K562 (cell line): Measurements from ENCODE around the gene SLC35D2. TPM values are rescaled to one million over a fixed set of nuclear protein-coding genes. Genes with fewer than 3 reads are reported as not detected.

Source experiments
- CBX8 ChIP-seq: fragments of 200-600 bp; sonication (generic); IDR thresholded peaks from 2 replicates; pipeline ENCODE4 v1.6.1; 2012; ENCODE audit warnings: borderline replicate concordance, mixed run types, low read depth, mild to moderate bottlenecking, moderate library complexity, mixed read lengths, low read length, control low read depth, inconsistent platforms; ENCODE audit not compliant: poor library complexity, severe bottlenecking; ENCODE audit errors: extremely low read depth
- EZH2 ChIP-seq: IDR thresholded peaks from 2 replicates; pipeline ENCODE4 v1.6.1; 2012; ENCODE audit warnings: low read depth, mild to moderate bottlenecking, inconsistent platforms, low read length, borderline replicate concordance
- HIVEP1 ChIP-seq: fragments of 250-450 bp; sonication (Bioruptor Pico); IDR thresholded peaks from 2 replicates; pipeline ENCODE4 v1.4.0; 2020; ENCODE audit warnings: mild to moderate bottlenecking
- HSF4 ChIP-seq: fragments of 250-450 bp; sonication (Bioruptor Pico); IDR thresholded peaks from 2 replicates; pipeline ENCODE4 v2.1.2; 2022; ENCODE audit warnings: mild to moderate bottlenecking, moderate library complexity, borderline replicate concordance
- ILK ChIP-seq: fragments of 450-650 bp; IDR thresholded peaks from 2 replicates; pipeline ENCODE4 v1.6.1; 2016; ENCODE audit warnings: missing genetic modification characterization, low read depth, mild to moderate bottlenecking, missing compliant biosample characterization, moderate library complexity, borderline replicate concordance
- MTF1 ChIP-seq: fragments of 250-450 bp; sonication (Bioruptor Pico); IDR thresholded peaks from 2 replicates; pipeline ENCODE4 v1.9.0; 2021; ENCODE audit warnings: moderate library complexity, mild to moderate bottlenecking, inconsistent platforms, borderline replicate concordance
- MYNN ChIP-seq, 2 experiments: sonication (generic); formaldehyde crosslinking in 1 of 2; IDR thresholded peaks; 2 replicates each; pipeline versions ENCODE4 v1.5.0 to v1.6.1; 2016 to 2020; ENCODE audit warnings: antibody characterized with exemption in 1 of 2, missing genetic modification reagents in 1 of 2
- PHF21A ChIP-seq: fragments of 450-650 bp; IDR thresholded peaks from 2 replicates; pipeline ENCODE4 v1.6.1; 2017; ENCODE audit warnings: low read depth, borderline replicate concordance
- RAD21 ChIP-seq, 2 experiments: fragments of 250-450 bp in 1 of 2; fragments of 450-650 bp in 1 of 2; sonication (Bioruptor Pico) in 1 of 2; formaldehyde crosslinking in 1 of 2; IDR thresholded peaks in 1 of 2; conservative IDR thresholded peaks in 1 of 2; 2 replicates each; pipeline versions ENCODE4 v1.4.0 to v1.8.0; 2020 to 2022; ENCODE audit warnings: mild to moderate bottlenecking in 2 of 2, moderate library complexity in 1 of 2
- TSC22D4 ChIP-seq: fragments of 450-650 bp; IDR thresholded peaks from 2 replicates; pipeline ENCODE4 v1.6.1; 2016; ENCODE audit warnings: missing genetic modification characterization, missing biosample characterization, control low read depth
- ZNF197 ChIP-seq: fragments of 200-800 bp; sonication (Bioruptor generic); IDR thresholded peaks from 2 replicates; pipeline ENCODE4 v1.6.1; 2016; ENCODE audit warnings: low read depth, missing genetic modification characterization, missing compliant biosample characterization
- ZSCAN32 ChIP-seq: fragments of 450-650 bp; formaldehyde crosslinking; IDR thresholded peaks from 2 replicates; pipeline ENCODE4 v1.4.0; 2020; ENCODE audit warnings: mild to moderate bottlenecking, moderate library complexity
- polyA plus RNA-seq, 8 experiments: library from polyadenylated mRNA; depleted of rRNA in 4 of 8; stranded (reverse) in 5 of 8; unstranded in 3 of 8; fragments of >200 nt; fragmentation: Nextera tagmentation in 2 of 8; fragmentation: Illumina TruSeq in 1 of 8; extraction: Ambion mirVana in 2 of 8; extraction: Trizol in 1 of 8; gene quantifications; 2 replicates each; pipeline versions ENCODE4 v1.2.1 to v1.2.3, GENCODE V29; 2011 to 2014; ENCODE audit warnings: inconsistent platforms in 1 of 8, missing spikeins in 1 of 8
- total RNA-seq, 7 experiments: library from RNA; depleted of rRNA in 6 of 7; stranded (reverse); fragments of >200 nt in 6 of 7; fragmentation: Illumina TruSeq in 2 of 7; extraction: Trizol in 2 of 7; gene quantifications; 2 replicates each; pipeline versions ENCODE4 v1.2.1 to v1.2.3, GENCODE V29; 2011 to 2021; ENCODE audit warnings: low replicate concordance in 1 of 7
- TF ChIP-seq, protein P1 (sequence below), 2 experiments: fragments of 450-650 bp; IDR thresholded peaks; 2 replicates each; pipeline ENCODE4 v1.6.1; 2018; ENCODE audit warnings: mild to moderate bottlenecking in 2 of 2, low read depth in 1 of 2; ENCODE audit not compliant: partially characterized antibody in 2 of 2
- TF ChIP-seq, protein P2 (sequence below): fragments of 450-650 bp; conservative IDR thresholded peaks from 2 replicates; pipeline ENCODE4 v1.6.1; 2016; ENCODE audit warnings: missing genetic modification characterization, low read depth, mild to moderate bottlenecking, control low read depth, missing compliant biosample characterization
- TF ChIP-seq, protein P3 (sequence below): fragments of 450-650 bp; formaldehyde crosslinking; IDR thresholded peaks from 2 replicates; pipeline ENCODE4 v1.4.0; 2022; ENCODE audit warnings: mild to moderate bottlenecking, moderate library complexity
- TF ChIP-seq, protein P4 (sequence below): fragments of 250-450 bp; sonication (Bioruptor Pico); IDR thresholded peaks from 2 replicates; pipeline ENCODE4 v1.4.0; 2020; ENCODE audit warnings: mild to moderate bottlenecking, moderate library complexity, borderline replicate concordance

Gene SLC35D2
- total and polyA plus RNA-seq, 9 of the 15 experiments (the other 6 are each of a cell fraction or from before 2014, with no cell fraction given), result 2.9 to 14.9 (median 11.7) TPM

DNA sequence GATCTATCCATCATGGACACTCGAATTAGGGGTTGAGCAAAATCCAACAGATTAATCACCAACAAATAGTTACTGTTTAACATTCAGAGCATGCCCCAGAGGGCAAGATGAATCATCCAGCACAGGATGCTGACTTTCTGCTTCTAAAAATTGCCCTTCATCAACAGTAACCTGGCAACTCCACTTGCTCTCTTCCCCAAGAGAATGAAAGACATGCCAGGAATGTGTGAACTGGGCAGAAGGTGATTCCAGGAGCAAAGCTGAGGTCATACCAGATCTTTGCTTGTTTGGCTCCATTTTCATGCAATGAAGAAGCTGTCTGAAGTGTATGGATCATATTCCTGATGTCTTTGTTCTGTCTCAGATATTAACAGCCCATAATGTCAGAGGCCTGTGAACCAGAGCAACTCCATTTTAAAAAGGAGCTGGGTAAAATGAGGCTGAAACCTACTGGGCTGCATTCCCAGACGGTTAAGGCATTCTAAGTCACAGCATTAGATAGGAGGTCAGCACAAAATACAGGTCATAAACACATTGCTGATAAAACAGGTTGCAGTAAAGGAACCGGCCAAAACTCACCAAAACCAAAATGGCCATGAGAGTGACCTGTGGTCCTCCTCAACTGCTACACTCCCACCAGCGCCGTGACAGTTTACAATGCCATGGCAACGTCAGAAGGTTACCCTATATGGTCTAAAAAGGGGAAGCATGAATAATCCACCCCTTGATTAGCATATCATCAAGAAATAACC, 37.1 kb upstream of the SLC35D2 start (continued):
- TF ChIP-seq ZNF197 (CRISPR knock-in tag) (peak; percentile 99), PHF21A (no peak), ILK (tag) (peak; percentile 96), CBX8 (no peak), EZH2 (no peak), TSC22D4 (no peak), RAD21 (CRISPR knock-in tag; conservative IDR thresholded peaks at IDR 0.05 in 1 of 2, IDR thresholded peaks at IDR 0.05 in 1 of 2) (peak in 1 of 2 experiments; percentile 30; a peak in 1 of 4 replicates), HSF4 (CRISPR knock-in tag) (peak; percentile 95), ZSCAN32 (CRISPR knock-in tag) (peak; percentile 92), HIVEP1 (CRISPR knock-in tag) (peak; percentile 97), MTF1 (CRISPR knock-in tag) (peak; percentile 95), MYNN (IDR thresholded peaks at IDR 0.05) (no peak), MYNN (CRISPR knock-in tag; IDR thresholded peaks at IDR 0.05) (no peak)
- TF ChIP-seq, protein P1, sequence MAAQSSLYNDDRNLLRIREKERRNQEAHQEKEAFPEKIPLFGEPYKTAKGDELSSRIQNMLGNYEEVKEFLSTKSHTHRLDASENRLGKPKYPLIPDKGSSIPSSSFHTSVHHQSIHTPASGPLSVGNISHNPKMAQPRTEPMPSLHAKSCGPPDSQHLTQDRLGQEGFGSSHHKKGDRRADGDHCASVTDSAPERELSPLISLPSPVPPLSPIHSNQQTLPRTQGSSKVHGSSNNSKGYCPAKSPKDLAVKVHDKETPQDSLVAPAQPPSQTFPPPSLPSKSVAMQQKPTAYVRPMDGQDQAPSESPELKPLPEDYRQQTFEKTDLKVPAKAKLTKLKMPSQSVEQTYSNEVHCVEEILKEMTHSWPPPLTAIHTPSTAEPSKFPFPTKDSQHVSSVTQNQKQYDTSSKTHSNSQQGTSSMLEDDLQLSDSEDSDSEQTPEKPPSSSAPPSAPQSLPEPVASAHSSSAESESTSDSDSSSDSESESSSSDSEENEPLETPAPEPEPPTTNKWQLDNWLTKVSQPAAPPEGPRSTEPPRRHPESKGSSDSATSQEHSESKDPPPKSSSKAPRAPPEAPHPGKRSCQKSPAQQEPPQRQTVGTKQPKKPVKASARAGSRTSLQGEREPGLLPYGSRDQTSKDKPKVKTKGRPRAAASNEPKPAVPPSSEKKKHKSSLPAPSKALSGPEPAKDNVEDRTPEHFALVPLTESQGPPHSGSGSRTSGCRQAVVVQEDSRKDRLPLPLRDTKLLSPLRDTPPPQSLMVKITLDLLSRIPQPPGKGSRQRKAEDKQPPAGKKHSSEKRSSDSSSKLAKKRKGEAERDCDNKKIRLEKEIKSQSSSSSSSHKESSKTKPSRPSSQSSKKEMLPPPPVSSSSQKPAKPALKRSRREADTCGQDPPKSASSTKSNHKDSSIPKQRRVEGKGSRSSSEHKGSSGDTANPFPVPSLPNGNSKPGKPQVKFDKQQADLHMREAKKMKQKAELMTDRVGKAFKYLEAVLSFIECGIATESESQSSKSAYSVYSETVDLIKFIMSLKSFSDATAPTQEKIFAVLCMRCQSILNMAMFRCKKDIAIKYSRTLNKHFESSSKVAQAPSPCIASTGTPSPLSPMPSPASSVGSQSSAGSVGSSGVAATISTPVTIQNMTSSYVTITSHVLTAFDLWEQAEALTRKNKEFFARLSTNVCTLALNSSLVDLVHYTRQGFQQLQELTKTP (IDR thresholded peaks at IDR 0.05; ENCODE audit: low read depth in 1 of 2, partially characterized antibody in 2 of 2), result peak in 1 of 2 experiments; percentile 50
- TF ChIP-seq, protein P2, sequence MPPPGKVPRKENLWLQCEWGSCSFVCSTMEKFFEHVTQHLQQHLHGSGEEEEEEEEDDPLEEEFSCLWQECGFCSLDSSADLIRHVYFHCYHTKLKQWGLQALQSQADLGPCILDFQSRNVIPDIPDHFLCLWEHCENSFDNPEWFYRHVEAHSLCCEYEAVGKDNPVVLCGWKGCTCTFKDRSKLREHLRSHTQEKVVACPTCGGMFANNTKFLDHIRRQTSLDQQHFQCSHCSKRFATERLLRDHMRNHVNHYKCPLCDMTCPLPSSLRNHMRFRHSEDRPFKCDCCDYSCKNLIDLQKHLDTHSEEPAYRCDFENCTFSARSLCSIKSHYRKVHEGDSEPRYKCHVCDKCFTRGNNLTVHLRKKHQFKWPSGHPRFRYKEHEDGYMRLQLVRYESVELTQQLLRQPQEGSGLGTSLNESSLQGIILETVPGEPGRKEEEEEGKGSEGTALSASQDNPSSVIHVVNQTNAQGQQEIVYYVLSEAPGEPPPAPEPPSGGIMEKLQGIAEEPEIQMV (tag), result peak; percentile 93
- TF ChIP-seq, protein P3, sequence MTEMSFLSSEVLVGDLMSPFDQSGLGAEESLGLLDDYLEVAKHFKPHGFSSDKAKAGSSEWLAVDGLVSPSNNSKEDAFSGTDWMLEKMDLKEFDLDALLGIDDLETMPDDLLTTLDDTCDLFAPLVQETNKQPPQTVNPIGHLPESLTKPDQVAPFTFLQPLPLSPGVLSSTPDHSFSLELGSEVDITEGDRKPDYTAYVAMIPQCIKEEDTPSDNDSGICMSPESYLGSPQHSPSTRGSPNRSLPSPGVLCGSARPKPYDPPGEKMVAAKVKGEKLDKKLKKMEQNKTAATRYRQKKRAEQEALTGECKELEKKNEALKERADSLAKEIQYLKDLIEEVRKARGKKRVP (CRISPR knock-in tag), result peak; percentile 96
- TF ChIP-seq, protein P4, sequence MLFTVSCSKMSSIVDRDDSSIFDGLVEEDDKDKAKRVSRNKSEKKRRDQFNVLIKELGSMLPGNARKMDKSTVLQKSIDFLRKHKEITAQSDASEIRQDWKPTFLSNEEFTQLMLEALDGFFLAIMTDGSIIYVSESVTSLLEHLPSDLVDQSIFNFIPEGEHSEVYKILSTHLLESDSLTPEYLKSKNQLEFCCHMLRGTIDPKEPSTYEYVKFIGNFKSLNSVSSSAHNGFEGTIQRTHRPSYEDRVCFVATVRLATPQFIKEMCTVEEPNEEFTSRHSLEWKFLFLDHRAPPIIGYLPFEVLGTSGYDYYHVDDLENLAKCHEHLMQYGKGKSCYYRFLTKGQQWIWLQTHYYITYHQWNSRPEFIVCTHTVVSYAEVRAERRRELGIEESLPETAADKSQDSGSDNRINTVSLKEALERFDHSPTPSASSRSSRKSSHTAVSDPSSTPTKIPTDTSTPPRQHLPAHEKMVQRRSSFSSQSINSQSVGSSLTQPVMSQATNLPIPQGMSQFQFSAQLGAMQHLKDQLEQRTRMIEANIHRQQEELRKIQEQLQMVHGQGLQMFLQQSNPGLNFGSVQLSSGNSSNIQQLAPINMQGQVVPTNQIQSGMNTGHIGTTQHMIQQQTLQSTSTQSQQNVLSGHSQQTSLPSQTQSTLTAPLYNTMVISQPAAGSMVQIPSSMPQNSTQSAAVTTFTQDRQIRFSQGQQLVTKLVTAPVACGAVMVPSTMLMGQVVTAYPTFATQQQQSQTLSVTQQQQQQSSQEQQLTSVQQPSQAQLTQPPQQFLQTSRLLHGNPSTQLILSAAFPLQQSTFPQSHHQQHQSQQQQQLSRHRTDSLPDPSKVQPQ, result peak; percentile 84; the same call in 1 of the 2 replicates
